Peyer's patch (tissue), 4 donors: ENCODE data around the gene GGCT. TPM values are rescaled to one million over a fixed set of nuclear protein-coding genes. Genes with fewer than 3 reads are reported as not detected.

Experiments used
- DNase-seq, 3 donors: peaks; one replicate each; pipeline ENCODE4 v3.0.0-alpha.2; 2017 to 2019
- H3K27ac ChIP-seq, 4 donors: fragments of 200-600 bp; sonication (generic); one replicate each; pipeline ENCODE4 v1.5.1; 2016 to 2019
- H3K27me3 ChIP-seq, 2 donors: fragments of 200-600 bp; sonication (generic); one replicate each; pipeline ENCODE4 v1.5.1; 2019
- H3K36me3 ChIP-seq, 3 donors: fragments of 200-600 bp; sonication (generic); one replicate each; pipeline ENCODE4 v1.5.1; 2016 to 2019
- H3K4me1 ChIP-seq, 4 donors: fragments of 200-600 bp; sonication (generic); one replicate each; pipeline ENCODE4 v1.5.1; 2016 to 2019
- H3K4me3 ChIP-seq, 4 donors: fragments of 200-600 bp; sonication (generic); 1 replicate in 3 of 4; 2 replicates in 1 of 4; pipeline ENCODE4 v1.5.1; 2016 to 2019; ENCODE audit warnings: mild to moderate bottlenecking in 1 of 4
- H3K9me3 ChIP-seq, 4 donors: fragments of 200-600 bp; sonication (generic); one replicate each; pipeline ENCODE4 v1.5.1; 2016 to 2019; ENCODE audit warnings: mild to moderate bottlenecking in 1 of 4
- POLR2A ChIP-seq, 2 donors: fragments of 450-650 bp; IDR thresholded peaks; one replicate each; pipeline ENCODE4 v1.5.1; 2017; ENCODE audit warnings: antibody characterized with exemption in 2 of 2, mild to moderate bottlenecking in 2 of 2, moderate library complexity in 2 of 2
- total RNA-seq, 4 donors: library from RNA; depleted of rRNA; stranded (reverse); fragments of >200 nt; gene quantifications; one replicate each; pipeline ENCODE4 v1.1.0, GENCODE V29; 2016
- TF ChIP-seq, protein P1 (sequence below), 6 experiments: fragments of 450-650 bp in 4 of 6; fragments of 200-600 bp in 2 of 6; sonication (generic) in 1 of 6; IDR thresholded peaks; one replicate each; pipeline ENCODE4 v1.5.1; 2017 to 2019; ENCODE audit warnings: antibody characterized with exemption in 6 of 6, mild to moderate bottlenecking in 3 of 6, moderate library complexity in 1 of 6

GGCT gene
- total RNA-seq, 4 donors from 2014 or later: 18.1 to 24.8 (median 19.2) TPM

DNA sequence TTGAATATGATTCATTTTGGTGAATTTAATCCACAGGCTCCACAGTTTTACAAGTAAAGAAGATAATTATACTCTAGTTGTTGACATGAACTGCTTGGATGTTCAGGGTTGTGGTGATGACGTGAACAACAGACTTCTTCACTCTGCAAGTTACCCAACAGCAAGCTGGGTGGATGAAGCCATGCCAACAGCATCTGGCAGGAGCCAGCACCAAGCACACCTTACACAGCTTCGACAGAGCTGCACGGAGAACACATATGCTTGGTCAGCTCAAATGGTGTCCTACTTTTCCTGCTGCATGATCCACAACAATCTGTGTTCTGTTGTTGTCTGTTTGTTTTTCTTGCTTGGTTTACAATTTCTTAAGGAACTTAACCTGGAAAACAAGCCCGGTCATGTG, 35.8 kb downstream of the GGCT start:
- Histone ChIP-seq H3K27me3 (no peaks in the 10 kb centered on the region), H3K9me3 (no peaks in the 10 kb centered on the region), H3K36me3 (no peaks in the 10 kb centered on the region), H3K4me1 (peaks cover 0 to 55% (median 7%) of the 10 kb centered on the region in 4 donors), H3K27ac (peak overlapping the region in 3 of 4 donors; percentile 35 to 75 (median 61)), H3K4me3 (no peak overlapping the region)
- TF ChIP-seq, protein P1, sequence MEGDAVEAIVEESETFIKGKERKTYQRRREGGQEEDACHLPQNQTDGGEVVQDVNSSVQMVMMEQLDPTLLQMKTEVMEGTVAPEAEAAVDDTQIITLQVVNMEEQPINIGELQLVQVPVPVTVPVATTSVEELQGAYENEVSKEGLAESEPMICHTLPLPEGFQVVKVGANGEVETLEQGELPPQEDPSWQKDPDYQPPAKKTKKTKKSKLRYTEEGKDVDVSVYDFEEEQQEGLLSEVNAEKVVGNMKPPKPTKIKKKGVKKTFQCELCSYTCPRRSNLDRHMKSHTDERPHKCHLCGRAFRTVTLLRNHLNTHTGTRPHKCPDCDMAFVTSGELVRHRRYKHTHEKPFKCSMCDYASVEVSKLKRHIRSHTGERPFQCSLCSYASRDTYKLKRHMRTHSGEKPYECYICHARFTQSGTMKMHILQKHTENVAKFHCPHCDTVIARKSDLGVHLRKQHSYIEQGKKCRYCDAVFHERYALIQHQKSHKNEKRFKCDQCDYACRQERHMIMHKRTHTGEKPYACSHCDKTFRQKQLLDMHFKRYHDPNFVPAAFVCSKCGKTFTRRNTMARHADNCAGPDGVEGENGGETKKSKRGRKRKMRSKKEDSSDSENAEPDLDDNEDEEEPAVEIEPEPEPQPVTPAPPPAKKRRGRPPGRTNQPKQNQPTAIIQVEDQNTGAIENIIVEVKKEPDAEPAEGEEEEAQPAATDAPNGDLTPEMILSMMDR (IDR thresholded peaks at IDR 0.05): no peak
- TF ChIP-seq POLR2A (IDR thresholded peaks at IDR 0.05): no peak
- DNase-seq: no peak

DNA sequence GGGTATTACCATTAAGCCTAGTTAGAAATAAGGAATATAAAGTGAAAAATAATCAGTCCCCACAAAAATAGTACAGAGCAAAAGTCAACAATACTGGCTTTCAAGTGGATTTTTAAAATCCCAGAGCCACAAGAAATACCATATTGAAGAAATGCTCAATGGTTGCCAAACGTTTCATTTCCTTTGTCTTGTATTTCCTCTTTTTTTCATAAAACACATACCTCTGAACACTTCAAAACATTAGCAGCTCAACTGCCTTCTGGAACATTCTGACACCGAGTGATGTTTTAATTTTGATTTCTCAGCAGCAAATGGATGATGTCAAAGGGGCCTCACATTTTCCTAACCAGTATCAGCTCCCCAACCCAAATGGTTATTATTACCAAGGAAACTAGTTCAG, 36.6 kb downstream of the GGCT start:
- Histone ChIP-seq H3K9me3 (no peaks in the 10 kb centered on the region), H3K4me3 (no peak overlapping the region), H3K36me3 (no peaks in the 10 kb centered on the region), H3K27ac (peak overlapping the region in 1 of 4 donors; percentile 61), H3K27me3 (no peaks in the 10 kb centered on the region), H3K4me1 (peaks cover 0 to 49% (median 9%) of the 10 kb centered on the region in 4 donors)
- TF ChIP-seq, protein P1 (IDR thresholded peaks at IDR 0.05): no peak
- no peak for TF ChIP-seq POLR2A (IDR thresholded peaks at IDR 0.05)
- DNase-seq: no peak

DNA sequence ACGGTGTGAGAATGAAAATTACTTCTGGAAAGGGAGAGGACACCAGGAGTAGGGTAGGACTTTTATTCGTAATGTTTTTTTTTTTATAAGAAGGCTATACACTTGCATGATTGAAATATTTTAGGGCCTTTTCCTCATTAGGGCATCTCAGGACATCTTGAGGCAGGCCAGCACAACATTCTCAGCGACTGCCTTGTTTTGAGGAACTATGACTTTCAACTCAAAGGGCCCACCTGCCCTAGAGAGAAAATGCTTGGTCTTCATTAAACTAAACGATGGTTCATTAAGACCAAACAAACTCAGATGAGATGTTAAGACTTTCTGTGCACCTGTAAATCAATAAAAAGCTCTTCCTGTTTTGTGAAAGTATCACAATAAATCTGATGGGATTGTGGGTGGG, 37.4 kb downstream of the GGCT start:
- no peaks in the 10 kb centered on the region for H3K36me3 ChIP-seq
- no peak overlapping the region for H3K4me3 ChIP-seq
- H3K27ac ChIP-seq: no peak overlapping the region
- no peak for DNase-seq
- no peaks in the 10 kb centered on the region for H3K9me3 ChIP-seq
- no peak for TF ChIP-seq POLR2A (IDR thresholded peaks at IDR 0.05)
- TF ChIP-seq, protein P1 (IDR thresholded peaks at IDR 0.05): no peak
- peaks cover 0 to 48% (median 9%) of the 10 kb centered on the region in 4 donors for H3K4me1 ChIP-seq
- no peaks in the 10 kb centered on the region for H3K27me3 ChIP-seq

DNA sequence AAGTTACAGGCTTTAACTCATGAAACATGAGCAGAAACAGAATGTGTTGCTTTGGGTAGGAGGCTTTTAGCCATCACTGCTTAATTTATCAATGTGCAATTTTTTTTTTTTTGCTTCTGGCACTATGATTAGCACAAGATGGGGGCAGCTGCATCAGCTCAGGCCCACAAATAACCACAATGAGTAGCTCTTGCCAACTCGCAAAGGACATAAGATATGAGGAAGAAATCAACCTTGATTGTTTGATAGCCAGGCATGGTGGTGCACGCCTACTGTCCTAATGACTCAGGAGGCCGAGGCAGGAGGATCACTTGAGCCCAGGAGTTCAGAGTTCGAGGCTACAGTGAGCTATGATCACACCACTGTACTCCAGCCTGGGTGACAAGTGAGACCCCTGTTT, 38.4 kb downstream of the GGCT start:
- no peak for DNase-seq
- H3K9me3 ChIP-seq: no peaks in the 10 kb centered on the region
- no peak overlapping the region for H3K4me3 ChIP-seq
- peak overlapping the region in 3 of 4 donors; percentile 11 to 56 (median 21) for H3K27ac ChIP-seq
- no peaks in the 10 kb centered on the region for H3K36me3 ChIP-seq
- no peak for TF ChIP-seq POLR2A (IDR thresholded peaks at IDR 0.05)
- TF ChIP-seq, protein P1 (IDR thresholded peaks at IDR 0.05): no peak
- peaks cover 0 to 42% (median 9%) of the 10 kb centered on the region in 4 donors for H3K4me1 ChIP-seq
- no peaks in the 10 kb centered on the region for H3K27me3 ChIP-seq

DNA sequence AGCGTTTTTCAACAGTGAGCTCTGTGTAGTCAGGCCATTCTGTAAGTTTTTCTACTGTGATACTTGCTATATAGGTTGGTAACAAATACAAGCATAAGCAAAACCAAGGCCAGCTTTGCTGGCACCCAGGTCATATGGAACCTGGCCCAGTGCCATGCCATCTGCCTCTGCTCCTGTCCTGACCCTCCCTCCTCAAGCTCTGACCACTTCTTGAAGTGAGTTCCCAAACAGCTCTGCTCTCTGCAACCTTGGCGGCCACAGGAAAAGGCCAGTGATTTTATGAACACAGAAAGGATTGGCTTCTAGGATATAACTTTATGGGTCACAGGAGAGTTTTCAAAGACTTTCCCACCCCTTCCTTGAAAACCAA, 38.8 kb downstream of the GGCT start:
- Histone ChIP-seq H3K27me3 (no peaks in the 10 kb centered on the region), H3K27ac (peak overlapping the region; percentile 11 to 56 (median 20)), H3K36me3 (no peaks in the 10 kb centered on the region), H3K9me3 (no peaks in the 10 kb centered on the region), H3K4me3 (no peak overlapping the region), H3K4me1 (peaks cover 0 to 38% (median 9%) of the 10 kb centered on the region in 4 donors)
- no peak for DNase-seq
- TF ChIP-seq POLR2A (IDR thresholded peaks at IDR 0.05): no peak

DNA sequence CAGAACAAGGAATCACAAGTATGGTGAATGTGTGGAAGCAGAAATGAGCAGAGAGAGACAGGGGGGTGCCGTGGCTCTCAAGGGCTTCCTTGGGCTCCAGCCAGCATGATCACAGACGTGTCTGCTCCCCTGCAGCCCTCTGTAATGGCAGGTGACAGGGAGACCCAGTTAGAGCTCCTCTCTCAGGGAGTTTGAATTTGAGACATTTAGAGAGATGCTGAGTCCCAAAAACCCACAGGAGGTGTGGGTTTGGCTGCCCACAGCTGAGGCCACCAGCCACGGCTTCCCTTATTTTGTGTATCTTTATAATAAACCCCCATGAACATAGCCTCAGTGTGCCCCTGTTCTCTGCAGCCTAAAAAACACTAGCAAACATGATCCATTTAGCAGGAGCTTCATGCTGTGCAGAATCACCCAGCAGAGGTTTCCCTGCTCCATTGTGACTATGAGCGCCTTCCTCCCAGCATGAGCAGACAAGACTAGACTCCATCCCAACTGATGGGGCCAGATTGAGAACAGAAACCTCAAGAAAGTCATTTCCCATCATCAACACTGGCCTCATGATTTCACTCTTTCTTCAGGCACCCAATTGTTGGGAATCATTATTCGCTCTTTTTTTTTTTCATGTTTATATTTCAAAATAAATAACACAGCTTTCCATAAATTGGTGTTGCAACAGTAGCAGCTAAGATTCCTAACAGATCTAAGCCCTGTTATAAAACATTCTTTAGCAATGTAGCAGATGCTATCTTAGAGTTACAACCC, 39.4 kb downstream of the GGCT start:
- Histone ChIP-seq H3K4me3 (no peak overlapping the region), H3K27ac (peak overlapping the region in 3 of 4 donors; percentile 19 to 56 (median 21)), H3K4me1 (peaks cover 0 to 39% (median 9%) of the 10 kb centered on the region in 4 donors), H3K9me3 (no peaks in the 10 kb centered on the region), H3K27me3 (no peaks in the 10 kb centered on the region), H3K36me3 (no peaks in the 10 kb centered on the region)
- DNase-seq: peak in 1 of 3 donors; percentile 41
- no peak for TF ChIP-seq POLR2A (IDR thresholded peaks at IDR 0.05)
